PC-9 (cell line): Measurements from ENCODE around the gene DAAM1. TPM values are rescaled to one million over a fixed set of nuclear protein-coding genes. Genes with fewer than 3 reads are reported as not detected.

Source experiments
- BruUV-seq: library from RNA; stranded (reverse); fragments of 400-500 nt; replicated peaks from 2 replicates; lab custom pipeline; 2021; lab: Mats Ljungman, UMichigan
- CTCF ChIA-PET: fragments of 300-600 bp; sonication (Branson Sonifier 250); formaldehyde crosslinking; loops from one replicate; lab custom pipeline; 2022; ENCODE audit warnings: antibody characterized with exemption; lab: Charles Lee
- POLR2A ChIA-PET: fragments of 300-600 bp; sonication (Branson Sonifier 250); formaldehyde crosslinking; loops from one replicate; lab custom pipeline; 2022; ENCODE audit warnings: antibody characterized with exemption; ENCODE audit not compliant: unreplicated experiment; lab: Charles Lee
- DNase-seq, 2 experiments: peaks; one replicate each; pipeline versions ENCODE4 v3.0.0 to v3.0.0-alpha.2; 2015 to 2022; ENCODE audit warnings: mixed read lengths in 1 of 2
- H2AFZ ChIP-seq: fragments of 200-600 bp; sonication (generic); 2 replicates; pipeline ENCODE4 v1.8.1; 2017; ENCODE audit warnings: antibody characterized with exemption
- H3F3A ChIP-seq: fragments of 200-600 bp; sonication (generic); 2 replicates; pipeline ENCODE4 v1.8.1; 2017; ENCODE audit warnings: antibody characterized with exemption, mild to moderate bottlenecking, low read depth; ENCODE audit not compliant: insufficient read depth
- H3K27ac ChIP-seq: fragments of 200-600 bp; sonication (generic); 2 replicates; pipeline ENCODE4 v1.6.1; 2016; ENCODE audit warnings: mixed run types
- H3K27me3 ChIP-seq: fragments of 200-600 bp; sonication (generic); 2 replicates; pipeline ENCODE4 v1.6.1; 2016; ENCODE audit warnings: low read depth, mixed run types; ENCODE audit not compliant: insufficient read depth
- H3K36me3 ChIP-seq: fragments of 200-600 bp; sonication (generic); 2 replicates; pipeline ENCODE4 v1.6.1; 2016; ENCODE audit warnings: low read depth, mixed run types
- H3K4me1 ChIP-seq: fragments of 200-600 bp; sonication (generic); replicated peaks from 2 replicates; pipeline ENCODE4 v1.6.1; 2016; ENCODE audit warnings: mixed run types; ENCODE audit not compliant: insufficient read depth
- H3K4me2 ChIP-seq: fragments of 200-600 bp; sonication (generic); 2 replicates; pipeline ENCODE4 v1.6.1; 2017; ENCODE audit warnings: mixed run types
- H3K4me3 ChIP-seq: fragments of 200-600 bp; sonication (generic); 2 replicates; pipeline ENCODE4 v1.6.1; 2016; ENCODE audit warnings: mixed run types
- H3K79me2 ChIP-seq: fragments of 200-600 bp; sonication (generic); 2 replicates; pipeline ENCODE4 v1.6.1; 2017; ENCODE audit warnings: low read depth, mixed run types
- H3K9me2 ChIP-seq: fragments of 200-600 bp; sonication (generic); 2 replicates; pipeline ENCODE4 v1.8.1; 2017; ENCODE audit warnings: mild to moderate bottlenecking; ENCODE audit not compliant: insufficient read depth
- H3K9me3 ChIP-seq: fragments of 200-600 bp; sonication (generic); 2 replicates; pipeline ENCODE4 v1.8.1; 2016; ENCODE audit warnings: low read depth; ENCODE audit not compliant: insufficient read depth
- H4K20me1 ChIP-seq: fragments of 200-600 bp; sonication (generic); 2 replicates; pipeline ENCODE4 v1.8.1; 2017; ENCODE audit not compliant: insufficient read depth
- CTCF ChIP-seq: fragments of 200-600 bp; sonication (generic); conservative IDR thresholded peaks from 2 replicates; pipeline ENCODE4 v1.6.1; 2017; ENCODE audit warnings: mixed run types, antibody characterized with exemption, mild to moderate bottlenecking, moderate library complexity
- EZH2 ChIP-seq: fragments of 200-600 bp; sonication (generic); IDR thresholded peaks from 2 replicates; pipeline ENCODE4 v1.8.0; 2017; ENCODE audit warnings: antibody characterized with exemption, low read depth
- intact Hi-C: fragments of 100-400 bp; cut with micrococcal nuclease; formaldehyde crosslinking; loops from one replicate; pipeline ENCODE4 v1.10.0; 2022; ENCODE audit not compliant: unreplicated experiment
- total RNA-seq: library from RNA; stranded (reverse); gene quantifications from 2 replicates; pipeline ENCODE4 v1.2.3, GENCODE V29; 2021

The DAAM1 gene
- total RNA-seq, 1 experiment from 2014 or later, result 70.7 TPM

GRCh38 chr14:59208224-59208814 is 19.9 kb downstream of the DAAM1 start:
- Histone ChIP-seq H3K9me2 (no peaks in the 10 kb centered on the region), H3K79me2 (peaks cover 7% of the 10 kb centered on the region; the same call in 1 of the 2 replicates), H2AFZ (no peak overlapping the region), H3K4me1 (peaks cover 1% of the 10 kb centered on the region; the same call in 1 of the 2 replicates), H3K4me2 (no peak overlapping the region), H3K9me3 (no peaks in the 10 kb centered on the region), H3F3A (no peaks in the 10 kb centered on the region), H3K27ac (no peak overlapping the region), H3K4me3 (no peak overlapping the region), H4K20me1 (no peaks in the 10 kb centered on the region), H3K27me3 (no peaks in the 10 kb centered on the region), H3K36me3 (no peaks in the 10 kb centered on the region)
- intact Hi-C loops, result no loop called here
- TF ChIP-seq EZH2 (no peak), CTCF (no peak)
- no TSS peak for BruUV-seq
- POLR2A ChIA-PET, result no interaction called here
- no peak for DNase-seq
- CTCF ChIA-PET, result no interaction called here

GRCh38 chr14:59208954-59209353 is 20.5 kb downstream of the DAAM1 start:
- POLR2A ChIA-PET, result no interaction called here
- H4K20me1 ChIP-seq, result no peaks in the 10 kb centered on the region
- no peaks in the 10 kb centered on the region for H3K36me3 ChIP-seq
- no TSS peak for BruUV-seq
- no peaks in the 10 kb centered on the region for H3K27me3 ChIP-seq
- H3K79me2 ChIP-seq, result 0 out of 2 replicates have a peak, but pooled peaks cover 1% of the 10 kb centered on the region
- intact Hi-C loops, result no loop called here
- no peak overlapping the region for H3K4me2 ChIP-seq
- CTCF ChIA-PET, result no interaction called here
- no peak for TF ChIP-seq EZH2
- TF ChIP-seq CTCF, result no peak
- no peaks in the 10 kb centered on the region for H3F3A ChIP-seq
- H3K9me2 ChIP-seq, result no peaks in the 10 kb centered on the region
- H3K9me3 ChIP-seq, result no peaks in the 10 kb centered on the region
- no peak overlapping the region for H2AFZ ChIP-seq
- H3K4me1 ChIP-seq, result peaks cover 3% of the 10 kb centered on the region; the same call in 1 of the 2 replicates
- DNase-seq, result no peak
- H3K27ac ChIP-seq, result no peak overlapping the region
- no peak overlapping the region for H3K4me3 ChIP-seq

- ChIA-PET POLR2A (no interaction called here), CTCF (no interaction called here)
- no peaks in the 10 kb centered on the region for H3K9me3 ChIP-seq
- H3K4me1 ChIP-seq, result peaks cover 3% of the 10 kb centered on the region; the same call in 1 of the 2 replicates
- no peak overlapping the region for H3K4me3 ChIP-seq
- H3F3A ChIP-seq, result no peaks in the 10 kb centered on the region
- H3K9me2 ChIP-seq, result no peaks in the 10 kb centered on the region
- H2AFZ ChIP-seq, result no peak overlapping the region
- H3K79me2 ChIP-seq, result no peaks in the 10 kb centered on the region
- intact Hi-C loops, result no loop called here
- BruUV-seq, result no TSS peak
- H3K27me3 ChIP-seq, result no peaks in the 10 kb centered on the region
- no peak overlapping the region for H3K27ac ChIP-seq
- H3K36me3 ChIP-seq, result no peaks in the 10 kb centered on the region
- H3K4me2 ChIP-seq, result no peak overlapping the region
- H4K20me1 ChIP-seq, result no peaks in the 10 kb centered on the region
- no peak for DNase-seq
- no peak for TF ChIP-seq CTCF
- no peak for TF ChIP-seq EZH2
These were observed 22.2 kb downstream of the DAAM1 start for GRCh38 chr14:59210621-59211020.
